ENCODE data around the gene SRP9.

SRP9 gene

DNA sequence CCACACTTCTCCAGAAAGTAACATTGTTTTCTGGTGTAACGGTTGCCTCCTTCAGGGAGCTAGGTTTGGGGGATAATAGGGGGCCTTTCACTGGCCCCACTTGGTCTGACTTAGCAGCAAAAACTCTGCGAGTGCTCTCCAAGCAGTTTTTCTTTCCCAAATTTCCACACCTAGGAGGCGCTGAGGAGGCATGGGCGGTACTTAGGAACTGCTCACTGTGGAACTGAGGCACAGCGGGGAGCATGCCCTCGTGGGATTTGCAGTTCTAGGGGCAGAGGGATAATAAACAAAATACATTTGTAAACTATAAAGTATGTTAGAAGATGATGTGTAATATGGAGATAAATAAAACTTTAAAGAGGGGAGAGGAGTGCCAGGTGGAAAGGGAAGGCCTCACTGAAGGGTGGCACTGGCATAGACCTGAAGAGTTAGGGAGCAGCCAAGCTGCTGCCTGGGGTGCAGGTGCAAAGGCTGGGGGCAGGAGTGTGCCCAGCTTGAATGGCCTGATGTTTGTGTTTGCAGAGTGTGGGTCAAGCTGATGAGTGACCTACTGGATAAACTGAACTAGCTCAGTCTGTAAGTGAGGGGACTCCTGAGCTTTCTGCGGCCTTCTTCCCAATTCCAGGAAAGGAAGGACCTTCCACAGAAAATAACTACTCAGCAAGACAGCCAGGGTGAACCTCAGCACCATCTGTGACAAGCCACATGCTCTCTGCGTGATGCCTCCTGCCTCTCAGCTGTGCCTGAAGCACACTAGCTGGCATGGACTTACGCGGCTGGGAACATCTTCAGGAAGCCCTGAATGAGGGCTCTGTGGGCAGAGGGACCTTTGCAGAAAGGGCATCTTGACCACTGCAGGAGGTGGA, 34.2 kb downstream of the SRP9 start:
- no peaks in the 10 kb centered on the region for H3K9me2 ChIP-seq (replicated peaks; ENCODE audit: low read depth, low read length)
- no peak overlapping the region for H3K9ac ChIP-seq (ENCODE audit: low read depth, low read length, poor library complexity, severe bottlenecking)
- no peak overlapping the region for H3K4me2 ChIP-seq (ENCODE audit: low read depth, low read length, poor library complexity, severe bottlenecking)
- H2AFZ ChIP-seq (ENCODE audit: low read length), result no peak overlapping the region
- no peaks in the 10 kb centered on the region for H4K20me1 ChIP-seq (ENCODE audit: insufficient read depth, low read length, poor library complexity, severe bottlenecking)
- no peaks in the 10 kb centered on the region for H3K27me3 ChIP-seq (ENCODE audit: insufficient read depth, low read length, poor library complexity, severe bottlenecking)
- H3K36me3 ChIP-seq (ENCODE audit: insufficient read depth, low read length), result no peaks in the 10 kb centered on the region
- TF ChIP-seq EZH2phosphoT487 (IDR thresholded peaks at IDR 0.05; ENCODE audit: borderline replicate concordance), result no peak
- TF ChIP-seq, protein P1, sequence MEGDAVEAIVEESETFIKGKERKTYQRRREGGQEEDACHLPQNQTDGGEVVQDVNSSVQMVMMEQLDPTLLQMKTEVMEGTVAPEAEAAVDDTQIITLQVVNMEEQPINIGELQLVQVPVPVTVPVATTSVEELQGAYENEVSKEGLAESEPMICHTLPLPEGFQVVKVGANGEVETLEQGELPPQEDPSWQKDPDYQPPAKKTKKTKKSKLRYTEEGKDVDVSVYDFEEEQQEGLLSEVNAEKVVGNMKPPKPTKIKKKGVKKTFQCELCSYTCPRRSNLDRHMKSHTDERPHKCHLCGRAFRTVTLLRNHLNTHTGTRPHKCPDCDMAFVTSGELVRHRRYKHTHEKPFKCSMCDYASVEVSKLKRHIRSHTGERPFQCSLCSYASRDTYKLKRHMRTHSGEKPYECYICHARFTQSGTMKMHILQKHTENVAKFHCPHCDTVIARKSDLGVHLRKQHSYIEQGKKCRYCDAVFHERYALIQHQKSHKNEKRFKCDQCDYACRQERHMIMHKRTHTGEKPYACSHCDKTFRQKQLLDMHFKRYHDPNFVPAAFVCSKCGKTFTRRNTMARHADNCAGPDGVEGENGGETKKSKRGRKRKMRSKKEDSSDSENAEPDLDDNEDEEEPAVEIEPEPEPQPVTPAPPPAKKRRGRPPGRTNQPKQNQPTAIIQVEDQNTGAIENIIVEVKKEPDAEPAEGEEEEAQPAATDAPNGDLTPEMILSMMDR (conservative IDR thresholded peaks at IDR 0.05; ENCODE audit: low read length), result peak; percentile 55
- no peaks in the 10 kb centered on the region for H3F3A ChIP-seq (ENCODE audit: low read depth)
- H3K9me3 ChIP-seq (ENCODE audit: insufficient read depth, low read depth, low read length), result no peaks in the 10 kb centered on the region
- peaks cover 3% of the 10 kb centered on the region for H3K4me1 ChIP-seq (ENCODE audit: insufficient read depth, low read length, poor library complexity, severe bottlenecking)
- no peak overlapping the region for H3K4me3 ChIP-seq (ENCODE audit: low read length, poor library complexity, severe bottlenecking)
- H3K79me2 ChIP-seq (ENCODE audit: insufficient read depth, low read length), result no peaks in the 10 kb centered on the region

DNA sequence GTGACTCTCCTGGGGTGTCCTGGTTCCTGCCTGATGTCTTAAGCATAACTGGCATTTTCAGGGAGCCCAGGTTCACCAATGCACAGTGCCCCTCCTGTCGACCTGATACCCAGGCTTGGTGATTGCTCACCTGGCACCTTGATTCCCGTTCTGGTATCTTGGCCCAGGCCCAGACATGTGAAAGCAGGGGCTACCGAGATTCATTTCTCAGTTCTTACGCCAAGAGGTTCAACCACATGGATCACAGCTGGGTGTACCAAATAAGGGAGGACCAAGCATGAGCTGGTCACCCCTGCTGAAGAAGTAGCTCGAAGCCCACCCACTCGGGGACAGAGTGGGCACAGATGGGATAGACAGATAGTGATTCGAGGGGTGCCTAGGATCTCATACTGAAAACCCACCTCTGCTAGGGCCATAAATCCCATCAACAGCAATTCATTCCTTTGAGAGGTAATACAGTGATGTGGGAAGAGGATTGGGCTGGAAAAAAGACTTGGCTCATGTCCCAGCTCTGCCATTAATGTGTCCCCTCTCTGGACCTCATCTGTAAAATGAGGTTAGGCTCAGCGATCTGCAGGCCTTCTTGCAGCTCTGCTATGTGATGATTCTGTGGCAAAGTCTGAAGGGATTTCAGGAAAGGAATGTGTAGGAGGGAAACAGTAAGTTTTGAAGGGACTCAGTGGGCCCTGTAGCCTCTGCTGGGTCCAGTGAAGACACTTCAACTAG, 35.0 kb downstream of the SRP9 start:
- H2AFZ ChIP-seq (ENCODE audit: low read length), result no peak overlapping the region
- H3K4me3 ChIP-seq (ENCODE audit: low read length, poor library complexity, severe bottlenecking), result no peak overlapping the region
- no peak overlapping the region for H3K9ac ChIP-seq (ENCODE audit: low read depth, low read length, poor library complexity, severe bottlenecking)
- no peaks in the 10 kb centered on the region for H3K9me2 ChIP-seq (replicated peaks; ENCODE audit: low read depth, low read length)
- no peaks in the 10 kb centered on the region for H3F3A ChIP-seq (ENCODE audit: low read depth)
- no peak overlapping the region for H3K4me2 ChIP-seq (ENCODE audit: low read depth, low read length, poor library complexity, severe bottlenecking)
- peaks cover 7% of the 10 kb centered on the region for H3K4me1 ChIP-seq (ENCODE audit: insufficient read depth, low read length, poor library complexity, severe bottlenecking)
- no peaks in the 10 kb centered on the region for H4K20me1 ChIP-seq (ENCODE audit: insufficient read depth, low read length, poor library complexity, severe bottlenecking)
- no peaks in the 10 kb centered on the region for H3K79me2 ChIP-seq (ENCODE audit: insufficient read depth, low read length)
- TF ChIP-seq EZH2phosphoT487 (IDR thresholded peaks at IDR 0.05; ENCODE audit: borderline replicate concordance), result no peak
- TF ChIP-seq, protein P1 (conservative IDR thresholded peaks at IDR 0.05; ENCODE audit: low read length), result no peak
- H3K27me3 ChIP-seq (ENCODE audit: insufficient read depth, low read length, poor library complexity, severe bottlenecking), result no peaks in the 10 kb centered on the region
- H3K9me3 ChIP-seq (ENCODE audit: insufficient read depth, low read depth, low read length), result no peaks in the 10 kb centered on the region
- H3K36me3 ChIP-seq (ENCODE audit: insufficient read depth, low read length), result no peaks in the 10 kb centered on the region

DNA sequence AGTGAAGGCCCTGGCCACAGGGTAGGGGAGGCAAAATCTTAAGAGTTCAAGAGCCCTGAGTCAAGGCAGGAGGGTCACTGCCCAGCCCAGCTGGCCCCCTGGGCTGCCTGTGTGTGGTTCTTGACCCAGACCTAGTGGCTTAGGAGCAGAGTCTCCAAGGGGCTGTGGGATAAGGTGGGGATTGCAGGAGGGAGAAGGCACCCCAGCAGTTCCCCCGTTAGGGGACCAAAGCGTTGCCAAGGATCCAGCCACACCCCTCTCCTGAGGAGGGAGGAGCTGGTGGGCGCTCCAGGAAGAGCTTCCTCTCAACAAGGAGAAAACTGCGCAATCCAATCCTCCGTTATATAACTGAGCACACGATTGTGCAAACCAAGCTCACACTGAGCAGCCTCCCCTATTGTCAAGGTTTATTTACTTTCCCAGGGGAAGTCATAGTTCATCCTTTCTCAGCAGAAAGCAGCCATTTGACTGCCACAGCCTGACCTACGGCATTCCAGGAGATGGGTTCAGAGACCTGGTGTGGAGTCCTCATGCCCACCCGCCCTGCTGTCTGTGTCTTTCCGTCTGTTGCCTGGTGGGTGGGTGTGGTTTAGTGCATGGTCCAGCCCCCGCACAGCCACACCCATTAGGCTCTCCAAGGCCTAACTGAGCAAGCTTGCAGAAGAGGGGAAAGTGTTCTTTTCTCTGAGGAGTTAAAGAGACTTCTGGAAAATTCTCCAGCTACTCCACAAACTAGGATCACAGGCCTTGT, 35.8 kb downstream of the SRP9 start:
- H2AFZ ChIP-seq (ENCODE audit: low read length), result no peak overlapping the region
- H3K9me2 ChIP-seq (replicated peaks; ENCODE audit: low read depth, low read length), result no peaks in the 10 kb centered on the region
- H3K79me2 ChIP-seq (ENCODE audit: insufficient read depth, low read length), result no peaks in the 10 kb centered on the region
- no peaks in the 10 kb centered on the region for H3K9me3 ChIP-seq (ENCODE audit: insufficient read depth, low read depth, low read length)
- no peak overlapping the region for H3K4me3 ChIP-seq (ENCODE audit: low read length, poor library complexity, severe bottlenecking)
- no peaks in the 10 kb centered on the region for H3K36me3 ChIP-seq (ENCODE audit: insufficient read depth, low read length)
- peaks cover 14% of the 10 kb centered on the region for H3K4me1 ChIP-seq (ENCODE audit: insufficient read depth, low read length, poor library complexity, severe bottlenecking)
- no peaks in the 10 kb centered on the region for H3K27me3 ChIP-seq (ENCODE audit: insufficient read depth, low read length, poor library complexity, severe bottlenecking)
- no peaks in the 10 kb centered on the region for H4K20me1 ChIP-seq (ENCODE audit: insufficient read depth, low read length, poor library complexity, severe bottlenecking)
- TF ChIP-seq EZH2phosphoT487 (IDR thresholded peaks at IDR 0.05; ENCODE audit: borderline replicate concordance), result no peak
- TF ChIP-seq, protein P1 (conservative IDR thresholded peaks at IDR 0.05; ENCODE audit: low read length), result no peak
- no peak overlapping the region for H3K9ac ChIP-seq (ENCODE audit: low read depth, low read length, poor library complexity, severe bottlenecking)
- H3F3A ChIP-seq (ENCODE audit: low read depth), result no peaks in the 10 kb centered on the region
- no peak overlapping the region for H3K4me2 ChIP-seq (ENCODE audit: low read depth, low read length, poor library complexity, severe bottlenecking)
